AG09309 (cell line): ENCODE data around the gene BIRC5.

Experiments
- DNase-seq: peaks from one replicate; pipeline ENCODE4 v3.0.0-alpha.2; 2010; ENCODE audit warnings: low read depth
- H3K4me3 ChIP-seq: 2 replicates; pipeline ENCODE4 v1.5.1; 2011; ENCODE audit warnings: mild to moderate bottlenecking, low read depth, low read length, moderate library complexity; ENCODE audit not compliant: control insufficient read depth
- CTCF ChIP-seq: IDR thresholded peaks from 2 replicates; pipeline ENCODE4 v1.5.1; 2011; ENCODE audit warnings: mild to moderate bottlenecking, low read depth, low read length, inconsistent platforms; ENCODE audit not compliant: insufficient read depth, control insufficient read depth; ENCODE audit errors: missing control alignments

Gene BIRC5

DNA sequence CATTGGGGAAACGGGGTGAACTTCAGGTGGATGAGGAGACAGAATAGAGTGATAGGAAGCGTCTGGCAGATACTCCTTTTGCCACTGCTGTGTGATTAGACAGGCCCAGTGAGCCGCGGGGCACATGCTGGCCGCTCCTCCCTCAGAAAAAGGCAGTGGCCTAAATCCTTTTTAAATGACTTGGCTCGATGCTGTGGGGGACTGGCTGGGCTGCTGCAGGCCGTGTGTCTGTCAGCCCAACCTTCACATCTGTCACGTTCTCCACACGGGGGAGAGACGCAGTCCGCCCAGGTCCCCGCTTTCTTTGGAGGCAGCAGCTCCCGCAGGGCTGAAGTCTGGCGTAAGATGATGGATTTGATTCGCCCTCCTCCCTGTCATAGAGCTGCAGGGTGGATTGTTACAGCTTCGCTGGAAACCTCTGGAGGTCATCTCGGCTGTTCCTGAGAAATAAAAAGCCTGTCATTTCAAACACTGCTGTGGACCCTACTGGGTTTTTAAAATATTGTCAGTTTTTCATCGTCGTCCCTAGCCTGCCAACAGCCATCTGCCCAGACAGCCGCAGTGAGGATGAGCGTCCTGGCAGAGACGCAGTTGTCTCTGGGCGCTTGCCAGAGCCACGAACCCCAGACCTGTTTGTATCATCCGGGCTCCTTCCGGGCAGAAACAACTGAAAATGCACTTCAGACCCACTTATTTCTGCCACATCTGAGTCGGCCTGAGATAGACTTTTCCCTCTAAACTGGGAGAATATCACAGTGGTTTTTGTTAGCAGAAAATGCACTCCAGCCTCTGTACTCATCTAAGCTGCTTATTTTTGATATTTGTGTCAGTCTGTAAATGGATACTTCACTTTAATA lies 10.4 kb downstream of the BIRC5 start:
- no peak for TF ChIP-seq CTCF
- H3K4me3 ChIP-seq, result no peak overlapping the region
- no peak for DNase-seq

DNA sequence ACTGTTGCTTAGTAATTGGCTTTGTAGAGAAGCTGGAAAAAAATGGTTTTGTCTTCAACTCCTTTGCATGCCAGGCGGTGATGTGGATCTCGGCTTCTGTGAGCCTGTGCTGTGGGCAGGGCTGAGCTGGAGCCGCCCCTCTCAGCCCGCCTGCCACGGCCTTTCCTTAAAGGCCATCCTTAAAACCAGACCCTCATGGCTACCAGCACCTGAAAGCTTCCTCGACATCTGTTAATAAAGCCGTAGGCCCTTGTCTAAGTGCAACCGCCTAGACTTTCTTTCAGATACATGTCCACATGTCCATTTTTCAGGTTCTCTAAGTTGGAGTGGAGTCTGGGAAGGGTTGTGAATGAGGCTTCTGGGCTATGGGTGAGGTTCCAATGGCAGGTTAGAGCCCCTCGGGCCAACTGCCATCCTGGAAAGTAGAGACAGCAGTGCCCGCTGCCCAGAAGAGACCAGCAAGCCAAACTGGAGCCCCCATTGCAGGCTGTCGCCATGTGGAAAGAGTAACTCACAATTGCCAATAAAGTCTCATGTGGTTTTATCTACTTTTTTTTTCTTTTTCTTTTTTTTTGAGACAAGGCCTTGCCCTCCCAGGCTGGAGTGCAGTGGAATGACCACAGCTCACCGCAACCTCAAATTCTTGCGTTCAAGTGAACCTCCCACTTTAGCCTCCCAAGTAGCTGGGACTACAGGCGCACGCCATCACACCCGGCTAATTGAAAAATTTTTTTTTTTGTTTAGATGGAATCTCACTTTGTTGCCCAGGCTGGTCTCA lies 11.2 kb downstream of the BIRC5 start:
- no peak for TF ChIP-seq CTCF
- H3K4me3 ChIP-seq, result no peak overlapping the region
- no peak for DNase-seq

DNA sequence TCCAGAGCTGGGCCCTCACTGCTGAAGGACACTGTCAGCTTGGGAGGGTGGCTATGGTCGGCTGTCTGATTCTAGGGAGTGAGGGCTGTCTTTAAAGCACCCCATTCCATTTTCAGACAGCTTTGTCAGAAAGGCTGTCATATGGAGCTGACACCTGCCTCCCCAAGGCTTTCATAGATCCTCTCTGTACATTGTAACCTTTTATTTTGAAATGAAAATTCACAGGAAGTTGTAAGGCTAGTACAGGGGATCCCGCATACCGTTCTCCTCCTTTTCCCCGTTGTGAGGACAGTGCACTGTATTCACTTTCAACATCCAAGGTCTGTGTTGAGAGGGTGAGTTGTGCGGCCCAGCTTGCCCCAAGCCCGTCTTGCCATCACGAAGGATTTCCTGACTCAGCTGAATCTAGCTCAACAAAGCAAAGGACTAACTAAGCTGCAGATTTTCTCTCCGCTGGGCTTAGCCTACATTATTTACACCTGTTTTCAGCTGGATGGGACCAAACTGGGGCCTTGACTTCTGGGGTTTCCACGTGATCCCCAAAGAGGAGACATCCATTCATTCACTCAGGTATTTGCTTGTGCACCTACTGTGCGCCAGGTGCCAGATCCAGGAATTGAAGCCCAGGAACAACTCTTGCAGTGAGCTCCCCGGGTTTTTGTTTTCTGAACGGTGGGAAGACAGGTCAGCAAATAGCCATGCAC lies 12.2 kb downstream of the BIRC5 start:
- no peak for TF ChIP-seq CTCF
- DNase-seq, result no peak
- no peak overlapping the region for H3K4me3 ChIP-seq

DNA sequence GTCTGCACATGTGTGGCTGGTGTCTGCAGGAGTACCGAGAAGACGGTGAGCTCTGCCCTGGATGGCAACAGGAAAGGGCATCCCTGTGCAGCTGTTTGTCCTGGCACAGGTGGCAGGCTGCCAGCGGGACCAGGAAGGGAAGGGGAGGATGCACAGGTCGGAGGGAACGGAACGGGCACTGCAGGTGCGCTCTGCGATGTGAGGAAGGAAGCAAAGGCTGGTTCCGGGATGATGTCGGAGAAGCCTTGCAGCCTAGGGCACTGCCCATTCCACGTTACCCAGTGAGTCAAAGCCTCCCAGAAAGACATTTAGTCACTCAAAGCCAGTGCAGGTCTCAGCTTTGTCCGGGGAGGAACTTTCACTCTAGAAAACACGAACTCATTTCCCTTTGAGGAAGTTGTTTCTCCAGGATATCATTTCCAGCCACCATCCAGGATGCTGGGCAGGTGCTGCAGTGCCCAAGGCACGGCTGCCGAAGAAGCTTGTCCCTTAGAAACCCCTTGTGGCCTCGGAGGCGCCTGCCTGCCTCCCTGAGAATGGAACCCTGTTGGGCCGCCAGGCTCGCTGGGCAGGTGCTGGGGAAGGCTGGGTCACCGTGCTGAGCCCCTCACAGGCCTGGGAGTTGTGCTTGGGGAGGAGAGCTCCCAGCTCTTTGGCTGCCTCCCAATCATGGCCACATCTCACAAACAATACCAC lies 12.9 kb downstream of the BIRC5 start:
- no peak for TF ChIP-seq CTCF
- no peak for DNase-seq
- no peak overlapping the region for H3K4me3 ChIP-seq

DNA sequence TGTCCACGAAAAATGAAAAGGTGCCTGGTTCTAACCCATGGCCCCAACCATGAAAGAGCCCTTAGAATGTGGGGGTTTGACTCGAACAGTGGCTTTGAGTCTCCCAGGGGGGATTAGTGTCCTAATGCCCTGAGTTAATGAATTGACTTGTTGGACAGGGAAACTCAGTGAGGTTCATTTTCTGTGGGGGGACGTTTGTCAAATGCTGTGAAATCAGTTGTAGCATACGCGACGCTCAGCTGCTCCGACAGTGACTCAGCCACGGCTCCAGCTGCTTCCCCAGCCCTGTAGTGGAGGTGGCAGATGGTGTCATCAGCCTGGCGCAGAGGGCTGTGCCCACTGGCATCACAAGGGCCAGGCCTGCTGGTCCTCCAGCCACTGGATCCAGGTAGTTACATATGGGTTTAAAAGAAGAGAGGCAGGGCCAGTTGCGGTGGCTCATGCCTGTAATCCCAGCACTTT lies 13.4 kb downstream of the BIRC5 start:
- no peak for TF ChIP-seq CTCF
- no peak overlapping the region for H3K4me3 ChIP-seq
- no peak for DNase-seq

DNA sequence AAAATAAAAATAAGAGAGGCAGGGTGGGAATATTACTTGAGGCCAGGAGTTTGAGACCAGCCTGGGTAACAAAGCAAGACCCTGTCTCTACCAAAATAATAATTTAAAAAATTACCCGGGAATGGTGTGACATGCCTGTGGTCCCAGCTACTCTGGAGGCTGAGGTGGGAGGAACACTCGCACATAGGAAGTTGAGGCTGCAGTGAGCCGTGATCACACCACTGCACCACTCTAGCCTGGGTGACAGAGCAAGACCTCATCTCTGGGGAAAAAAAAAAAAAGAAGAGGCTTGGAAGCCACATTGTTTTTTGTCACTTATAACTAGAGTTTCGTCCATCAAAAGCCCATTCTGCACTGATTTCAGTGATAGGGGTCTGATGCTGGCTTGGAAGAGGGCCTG lies 14.1 kb downstream of the BIRC5 start:
- no peak overlapping the region for H3K4me3 ChIP-seq
- DNase-seq, result no peak
- TF ChIP-seq CTCF, result no peak
